Activated CD8-positive, alpha-beta memory T cell treated with anti-CD3 and anti-CD28 coated beads for 36 hours (primary cell): ENCODE results near the gene DUSP9. TPM values are rescaled to one million over a fixed set of nuclear protein-coding genes. Genes with fewer than 3 reads are reported as not detected.
"Not testable (repeated sequence)": the region's sequence is repeated elsewhere in the genome, so short reads cannot be mapped to it uniquely, and the experiment has no call there.

Source experiments
- CTCF ChIA-PET: fragments of 350-600 bp; sonication (Branson Sonifier 250); formaldehyde crosslinking; loops from one replicate; lab custom pipeline; 2021; ENCODE audit warnings: antibody characterized with exemption; lab: Charles Lee
- POLR2A ChIA-PET: fragments of 350-600 bp; sonication (Branson Sonifier 250); formaldehyde crosslinking; loops from one replicate; lab custom pipeline; 2021; ENCODE audit warnings: antibody characterized with exemption; lab: Charles Lee
- total RNA-seq, 2 experiments: library from RNA; stranded (reverse); gene quantifications; one replicate each; pipeline ENCODE4 v1.2.3, GENCODE V29; 2021

DUSP9 gene
- total RNA-seq, 2 experiments from 2014 or later = 0.11 to 0.15 TPM

DNA sequence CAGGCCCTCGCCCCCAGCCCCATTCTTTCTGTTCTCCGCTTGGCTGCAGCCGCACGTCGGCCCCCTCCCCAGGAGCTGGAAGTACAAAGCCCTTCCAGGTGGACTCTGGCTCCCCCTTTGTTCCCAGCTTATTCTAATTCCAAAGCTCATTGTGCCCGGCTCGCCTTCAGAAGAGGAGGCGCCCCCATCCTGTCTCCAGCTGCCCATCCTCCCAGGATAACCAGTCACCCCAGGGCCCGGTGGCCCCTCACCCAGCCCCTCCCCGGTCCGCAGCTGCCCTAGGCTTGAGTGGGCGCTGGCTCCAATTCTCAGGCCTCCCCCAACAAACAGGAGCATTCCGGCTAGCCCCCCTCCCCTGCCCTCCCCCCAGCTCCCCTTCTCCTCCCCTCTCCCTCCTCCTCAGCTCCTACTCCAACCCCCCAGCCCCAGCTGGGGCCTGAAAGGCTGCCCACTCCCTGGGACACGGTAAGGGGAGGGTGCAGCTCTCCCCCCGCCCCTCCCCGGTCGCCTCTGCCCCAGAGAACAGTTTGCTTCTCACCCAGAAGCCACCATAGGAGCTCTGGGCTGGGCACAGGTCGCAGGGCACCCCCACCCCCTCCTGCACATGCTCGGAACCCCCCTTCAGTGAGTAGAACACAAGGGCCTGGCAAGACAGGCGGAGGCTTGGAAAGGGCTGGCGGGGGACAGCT lies 37.6 kb downstream of the DUSP9 start:
- ChIA-PET CTCF (interaction anchor here (0.7 kb wide), 1 partner anchor 721 kb away, joined by 3 read pairs; no protein-coding TSS in a partner anchor), POLR2A (no interaction called here)

GRCh38 chrX:153685156-153685536 lies 38.1 kb downstream of the DUSP9 start:
- CTCF ChIA-PET = no interaction called here
- POLR2A ChIA-PET = no interaction called here

DNA sequence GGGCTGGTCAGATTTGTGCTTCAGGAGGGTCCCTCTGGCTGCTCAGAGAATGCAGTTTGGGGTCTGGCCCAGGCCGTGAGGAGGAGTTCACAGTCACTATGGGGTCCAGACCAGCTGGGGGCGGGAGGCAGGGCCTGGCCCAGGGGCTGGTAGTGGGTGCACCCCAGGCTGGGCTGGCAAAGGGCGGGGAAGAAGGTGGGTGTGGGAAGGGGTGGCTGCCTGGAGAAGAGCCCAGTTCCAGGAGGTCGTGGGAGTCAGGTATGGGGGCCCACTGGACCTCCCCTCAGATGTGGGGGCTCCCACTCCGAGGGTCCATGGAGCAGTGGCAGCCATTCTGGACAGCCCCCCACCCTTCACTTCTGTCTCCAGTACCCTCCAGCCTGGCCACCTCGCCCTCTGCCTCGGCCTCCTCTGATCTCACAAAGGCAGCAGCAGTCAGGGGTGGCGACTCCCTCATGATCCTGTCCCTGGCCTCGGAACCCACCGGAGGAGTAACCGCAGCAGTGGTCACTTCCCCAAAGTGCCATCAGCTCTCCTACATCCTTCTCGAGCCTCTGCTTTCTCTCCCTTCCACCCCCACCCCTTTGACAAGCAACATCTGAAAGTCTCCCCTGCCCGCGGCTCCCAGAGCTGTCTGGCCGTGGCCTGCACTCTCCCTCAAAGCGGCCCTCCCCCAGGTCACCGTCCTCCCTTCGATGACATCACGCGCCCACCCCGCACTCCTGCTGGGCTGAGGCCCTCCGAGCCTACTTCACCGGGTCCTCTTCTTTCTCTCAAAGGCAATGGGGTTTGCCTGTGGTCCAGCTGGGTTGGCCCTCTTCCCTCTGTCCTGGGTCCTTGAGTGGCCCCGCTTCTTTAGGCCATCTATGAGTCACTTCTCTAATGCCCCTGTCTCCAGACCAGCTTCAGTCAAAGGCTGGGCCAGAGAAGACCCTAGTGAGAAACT lies 39.0 kb downstream of the DUSP9 start:
- ChIA-PET CTCF (no interaction called here), POLR2A (no interaction called here)

DNA sequence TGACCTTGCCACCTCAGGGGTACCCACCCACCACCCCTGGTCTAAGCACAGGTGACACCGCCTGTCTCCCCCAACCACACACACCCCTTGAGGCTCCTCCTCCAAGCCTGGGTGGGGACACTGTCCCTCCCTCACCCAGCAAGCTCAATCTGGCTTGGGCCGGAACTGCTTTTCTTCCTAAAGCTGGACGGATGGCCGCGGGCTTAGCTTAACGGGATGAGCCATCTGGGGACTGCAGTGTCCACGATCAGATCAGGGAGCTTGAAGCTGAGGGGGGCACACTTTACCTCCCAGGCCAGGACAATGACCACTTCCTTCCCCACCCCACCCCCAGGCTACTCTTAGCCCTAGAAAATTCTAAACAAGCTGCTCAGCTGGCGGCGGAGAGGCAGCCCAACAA lies 39.7 kb downstream of the DUSP9 start:
- CTCF ChIA-PET = no interaction called here

GRCh38 chrX:153687121-153688039 lies 40.4 kb downstream of the DUSP9 start, which contains the start of gene SLC6A8:
Gene SLC6A8 (plus strand): TSS chrX:153687926. CDS start chrX:153688575, 649 bp downstream.
- ChIA-PET CTCF (no interaction called here), POLR2A (no interaction called here)

More for the DNA sequence above, 39.7 kb downstream of the DUSP9 start:
- POLR2A ChIA-PET = no interaction called here

DNA sequence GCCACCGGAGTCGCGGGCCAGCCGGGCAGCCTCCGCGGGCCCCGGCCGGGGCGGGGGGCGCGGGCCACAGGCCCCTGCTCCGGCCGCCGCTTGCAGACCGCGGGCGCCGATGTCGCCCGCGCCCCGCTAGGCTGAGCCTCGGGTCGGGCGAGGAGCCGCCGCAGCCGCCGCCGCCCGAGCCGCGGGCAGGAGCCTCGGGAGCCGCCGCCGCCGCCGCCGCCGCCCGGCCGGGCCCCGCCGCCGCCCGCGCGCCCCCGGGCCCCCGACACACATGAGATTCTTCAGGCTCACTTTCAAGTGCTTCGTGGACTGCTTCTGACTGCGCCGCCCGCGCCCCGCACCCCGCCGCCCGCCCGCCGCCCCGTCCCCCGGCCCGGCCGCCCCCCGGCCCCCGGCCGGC lies 41.1 kb downstream of the DUSP9 start:
- ChIA-PET POLR2A (no interaction called here), CTCF (no interaction called here)

GRCh38 chrX:153688506-153688905 lies 41.5 kb downstream of the DUSP9 start:
- ChIA-PET POLR2A (no interaction called here), CTCF (no interaction called here)

DNA sequence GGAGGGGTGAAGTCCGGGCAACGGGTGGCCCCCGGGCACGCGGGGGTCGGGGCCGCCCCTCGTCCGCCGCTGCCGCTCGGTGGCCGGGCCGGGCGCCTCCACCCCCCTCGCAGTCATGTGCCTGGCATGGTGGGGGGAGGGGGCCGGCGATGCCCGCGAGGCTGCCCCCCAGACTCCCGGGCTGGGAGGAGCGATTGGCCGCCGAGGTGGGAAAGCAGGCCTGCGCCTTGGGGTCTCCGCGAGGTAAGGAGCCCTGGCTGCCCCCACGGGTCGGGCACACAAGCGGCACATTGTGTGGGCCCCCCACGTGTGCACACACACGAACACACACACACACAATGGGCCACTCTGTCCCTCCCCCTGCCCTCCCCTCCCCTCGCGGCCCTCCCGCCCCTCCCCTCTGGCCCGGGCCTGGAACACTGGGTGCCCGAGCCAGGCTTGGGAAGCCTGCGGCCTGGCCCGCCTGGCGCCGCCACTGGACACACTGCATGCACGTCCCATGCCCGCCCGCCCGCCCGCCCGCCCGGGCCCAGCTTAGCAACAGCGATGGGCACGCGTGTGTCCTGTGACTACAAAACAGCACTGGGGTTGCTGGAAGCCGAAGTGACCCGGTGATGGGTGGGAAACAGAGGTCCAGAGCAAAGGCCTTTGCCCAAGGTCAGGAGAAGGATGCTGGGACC lies 42.0 kb downstream of the DUSP9 start:
- CTCF ChIA-PET = no interaction called here
- POLR2A ChIA-PET = no interaction called here

DNA sequence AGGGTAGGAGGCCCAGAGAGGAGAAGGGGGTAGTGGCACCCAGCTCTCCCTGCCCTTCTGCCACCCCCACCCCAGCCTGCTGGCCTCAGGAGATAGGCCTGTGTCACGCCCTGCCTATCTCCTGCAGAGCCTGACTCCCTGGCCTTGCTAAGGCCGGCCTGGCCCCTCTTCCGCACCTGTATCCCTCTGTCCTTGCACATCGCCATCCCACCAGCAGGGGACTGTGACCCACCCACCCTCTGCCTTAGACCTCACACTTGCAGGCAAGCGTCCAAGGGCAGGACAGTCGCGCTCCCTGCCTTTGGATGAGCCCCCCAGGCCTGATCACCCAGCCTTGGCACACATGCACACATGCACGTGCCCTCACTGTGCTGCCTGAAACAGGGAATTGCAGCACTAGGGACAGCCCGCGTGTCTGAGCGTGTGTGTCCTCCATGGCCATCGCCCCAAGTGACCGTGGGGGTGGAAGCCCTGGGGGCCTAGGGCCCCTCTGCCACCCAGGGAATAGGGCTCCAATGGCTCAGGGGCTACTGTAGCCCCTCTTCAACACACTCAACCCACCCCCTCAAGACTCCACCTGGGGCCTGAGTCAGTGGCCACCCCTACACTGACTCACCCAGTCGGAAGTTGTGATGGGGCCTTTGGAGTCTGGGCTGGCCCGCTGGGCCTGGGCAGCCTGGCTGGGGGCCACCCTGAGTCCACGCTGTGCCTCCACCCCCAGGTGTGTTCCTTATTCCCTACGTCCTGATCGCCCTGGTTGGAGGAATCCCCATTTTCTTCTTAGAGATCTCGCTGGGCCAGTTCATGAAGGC lies 42.9 kb downstream of the DUSP9 start:
- POLR2A ChIA-PET = no interaction called here
- CTCF ChIA-PET = no interaction called here

DNA sequence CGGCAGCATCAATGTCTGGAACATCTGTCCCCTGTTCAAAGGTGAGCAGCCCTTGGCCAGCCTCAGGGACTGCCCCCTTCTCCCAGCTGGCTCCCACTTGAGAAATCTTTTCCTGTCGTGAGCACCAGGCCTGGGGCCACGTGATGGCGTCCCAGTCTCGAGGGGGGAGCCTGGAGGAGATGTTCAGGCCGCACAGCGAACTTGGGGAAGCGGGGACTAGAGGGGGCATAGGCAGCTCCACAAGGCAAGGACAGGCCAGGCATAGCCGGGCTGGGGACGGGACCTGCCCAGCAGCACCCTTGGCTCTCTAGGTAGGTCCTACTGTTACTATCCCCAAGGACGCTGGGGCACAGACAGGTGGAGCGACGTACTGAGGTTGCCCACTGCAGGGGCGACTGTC lies 43.5 kb downstream of the DUSP9 start:
- ChIA-PET POLR2A (no interaction called here), CTCF (no interaction called here)

- POLR2A ChIA-PET, CTCF ChIA-PET: not testable (repeated sequence)
Observed at GRCh38 chrX:153691032-153691827, 44.2 kb downstream of the DUSP9 start.

GRCh38 chrX:153692003-153692402 lies 45.0 kb downstream of the DUSP9 start:
- ChIA-PET POLR2A (no interaction called here), CTCF (interaction anchor here (0.6 kb wide), 1 partner anchor 29 kb away, joined by 3 read pairs; no protein-coding TSS in a partner anchor)

GRCh38 chrX:153692611-153693156 lies 45.7 kb downstream of the DUSP9 start:
- CTCF ChIA-PET = interaction anchor here (0.6 kb wide), 1 partner anchor 28 kb away, joined by 3 read pairs; no protein-coding TSS in a partner anchor
- POLR2A ChIA-PET = no interaction called here

DNA sequence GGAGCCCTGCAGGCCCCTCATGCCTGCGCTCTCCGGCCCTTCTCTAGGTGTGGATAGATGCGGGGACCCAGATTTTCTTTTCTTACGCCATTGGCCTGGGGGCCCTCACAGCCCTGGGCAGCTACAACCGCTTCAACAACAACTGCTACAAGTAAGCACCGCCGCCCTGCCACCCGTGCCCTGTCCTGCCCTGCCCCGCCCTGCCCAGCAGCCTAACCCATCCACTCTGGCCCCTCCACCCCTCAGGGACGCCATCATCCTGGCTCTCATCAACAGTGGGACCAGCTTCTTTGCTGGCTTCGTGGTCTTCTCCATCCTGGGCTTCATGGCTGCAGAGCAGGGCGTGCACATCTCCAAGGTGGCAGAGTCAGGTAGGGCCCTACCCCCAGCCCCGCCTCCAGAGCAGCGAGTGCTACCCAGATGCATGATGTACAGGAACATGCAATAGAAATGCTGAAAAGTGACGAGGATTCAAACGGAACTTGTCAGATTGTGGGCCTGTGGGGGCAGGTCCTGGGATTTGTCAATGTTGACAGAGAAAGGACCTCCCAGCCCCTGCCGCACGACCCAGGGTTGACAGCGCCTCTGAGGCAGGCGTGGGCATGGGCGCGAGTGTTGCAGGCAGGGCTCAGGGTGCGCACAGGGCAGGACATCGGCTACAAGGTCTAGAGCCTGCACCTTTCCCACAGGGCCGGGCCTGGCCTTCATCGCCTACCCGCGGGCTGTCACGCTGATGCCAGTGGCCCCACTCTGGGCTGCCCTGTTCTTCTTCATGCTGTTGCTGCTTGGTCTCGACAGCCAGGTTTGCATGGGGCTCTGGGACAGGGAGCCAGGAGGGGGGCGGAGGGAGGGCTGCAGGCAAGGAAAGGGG lies 46.4 kb downstream of the DUSP9 start:
- ChIA-PET CTCF (no interaction called here), POLR2A (no interaction called here)

DNA sequence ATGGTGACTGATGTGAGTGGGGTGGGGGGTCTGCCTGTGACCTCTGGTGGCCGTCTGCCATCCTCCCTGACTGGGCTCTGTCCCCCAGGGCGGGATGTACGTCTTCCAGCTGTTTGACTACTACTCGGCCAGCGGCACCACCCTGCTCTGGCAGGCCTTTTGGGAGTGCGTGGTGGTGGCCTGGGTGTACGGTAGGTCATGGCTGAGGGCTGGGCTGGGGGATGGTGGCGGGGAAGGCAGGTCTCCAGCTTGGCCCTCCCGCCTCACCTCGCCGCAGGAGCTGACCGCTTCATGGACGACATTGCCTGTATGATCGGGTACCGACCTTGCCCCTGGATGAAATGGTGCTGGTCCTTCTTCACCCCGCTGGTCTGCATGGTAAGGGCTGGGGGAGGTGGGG lies 47.3 kb downstream of the DUSP9 start:
- POLR2A ChIA-PET, CTCF ChIA-PET: not testable (repeated sequence)

- POLR2A ChIA-PET = no interaction called here
- CTCF ChIA-PET = no interaction called here
Observed at GRCh38 chrX:153694687-153695270, 47.8 kb downstream of the DUSP9 start.
